Cardiac fibroblast (primary cell): ENCODE measurements around the gene SCARF2.
A peak's percentile ranks its signal among the peaks of the same experiment; 100 is the strongest.

Experiments
- DNase-seq, 2 donors: peaks; one replicate each; pipeline versions ENCODE4 v3.0.0 to v3.0.0-alpha.2; 2010; ENCODE audit warnings: low read depth in 2 of 2
- H3K4me3 ChIP-seq, 2 donors: replicated peaks in 1 of 2; 1 replicate in 1 of 2; 2 replicates in 1 of 2; pipeline ENCODE4 v1.5.1; 2011; ENCODE audit warnings: low read depth in 2 of 2, low read length in 2 of 2, mild to moderate bottlenecking in 2 of 2, moderate library complexity in 1 of 2
- CTCF ChIP-seq: IDR thresholded peaks from one replicate; pipeline ENCODE4 v1.5.1; 2011; ENCODE audit warnings: low read depth, mild to moderate bottlenecking, low read length, inconsistent platforms

Gene SCARF2

DNA sequence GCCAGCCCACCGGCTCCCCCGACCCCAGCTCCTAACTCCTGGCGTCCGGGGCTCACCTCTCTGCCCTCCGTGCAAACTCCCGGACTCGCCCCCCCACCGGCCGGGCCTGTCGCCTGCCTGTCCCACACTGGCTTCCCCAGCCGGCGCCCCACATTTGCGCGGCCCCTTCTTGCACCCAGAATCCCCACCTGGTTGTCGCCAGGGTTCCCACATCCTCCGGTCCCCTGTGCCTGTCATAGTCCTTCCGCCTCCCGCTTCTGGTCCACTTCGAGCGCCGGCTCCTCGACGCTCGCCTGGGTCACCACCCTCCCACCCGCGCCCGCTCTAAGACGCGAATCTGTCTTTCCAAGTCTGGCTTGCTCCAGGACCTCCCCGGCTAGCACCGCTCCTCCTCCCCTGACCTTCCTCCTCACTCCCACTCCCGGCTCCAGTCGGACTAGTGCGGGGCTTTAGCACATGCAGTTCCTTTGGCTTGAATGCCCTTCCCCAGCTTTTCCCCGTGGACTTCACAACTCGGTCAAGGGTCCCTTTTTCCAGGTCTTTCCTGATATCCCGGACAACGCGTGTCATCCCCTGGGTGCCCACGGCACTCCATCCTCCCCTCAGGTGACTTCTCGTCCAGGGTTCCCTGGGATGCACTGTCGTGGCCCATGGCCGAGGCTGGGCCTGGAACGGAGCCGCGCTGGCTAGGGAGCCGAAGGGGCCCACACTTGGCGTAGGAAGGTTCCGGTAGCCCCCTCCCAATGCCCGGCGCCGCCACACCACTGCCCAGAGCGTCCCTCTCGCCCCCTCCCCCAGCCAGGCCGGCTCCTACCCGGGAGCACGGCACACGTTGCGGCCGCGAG is 635 bp downstream of the SCARF2 start:
- peak; percentile 37 to 46 for DNase-seq
- H3K4me3 ChIP-seq: peak overlapping the region; percentile 80 to 96
- no peak for TF ChIP-seq CTCF

DNA sequence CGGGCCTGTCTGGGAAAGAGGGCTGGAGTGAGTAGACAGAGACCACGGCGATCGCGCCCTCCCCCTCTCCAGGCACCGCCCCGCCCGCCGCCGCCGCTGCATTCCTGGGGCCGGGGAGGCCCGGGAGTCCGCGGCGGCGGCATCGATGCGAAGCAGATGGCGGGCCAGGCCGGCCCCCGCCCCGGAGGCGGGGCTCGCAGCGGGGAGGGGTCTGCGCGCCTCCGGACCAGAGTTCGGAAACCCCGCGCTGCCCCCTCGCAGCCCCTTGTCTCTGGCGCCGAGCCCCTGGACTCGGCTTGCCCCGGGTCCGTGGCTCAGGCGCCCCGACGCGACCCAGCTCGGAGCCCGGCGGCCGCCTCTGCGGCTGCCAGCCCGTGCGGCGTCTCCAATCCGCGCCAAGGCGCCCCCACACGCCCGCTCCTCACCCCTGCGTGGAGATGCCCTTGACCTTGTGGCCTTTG is 1.3 kb downstream of the SCARF2 start:
- no peak for TF ChIP-seq CTCF
- peak; percentile 33 to 55 for DNase-seq
- peak overlapping the region; percentile 80 to 96 for H3K4me3 ChIP-seq

- no peak for DNase-seq
- no peak for TF ChIP-seq CTCF
- peak overlapping the region; percentile 80 to 96 for H3K4me3 ChIP-seq
Measured at GRCh38 chr22:20435436-20436306, 2.0 kb downstream of the SCARF2 start.

DNA sequence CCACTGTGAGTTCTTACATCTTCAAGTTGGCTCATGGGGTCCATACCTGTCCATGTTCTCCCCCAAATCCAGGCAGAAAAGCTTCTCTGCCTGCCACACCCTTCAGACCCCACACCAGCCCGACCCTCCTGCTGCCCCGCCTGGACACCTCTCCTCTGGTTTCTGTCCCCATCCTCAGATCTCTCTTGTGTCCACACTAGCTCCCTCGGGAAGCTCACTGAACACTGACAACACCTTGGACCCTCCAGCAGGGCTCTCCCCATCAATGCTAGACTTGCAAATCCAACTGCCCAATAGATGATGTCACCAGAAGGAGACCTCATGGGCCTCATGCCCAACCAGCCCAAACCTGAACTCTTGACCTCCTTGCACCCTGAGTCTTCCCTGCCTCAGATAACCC is 2.9 kb downstream of the SCARF2 start:
- no peak for TF ChIP-seq CTCF
- no peak overlapping the region for H3K4me3 ChIP-seq
- no peak for DNase-seq

DNA sequence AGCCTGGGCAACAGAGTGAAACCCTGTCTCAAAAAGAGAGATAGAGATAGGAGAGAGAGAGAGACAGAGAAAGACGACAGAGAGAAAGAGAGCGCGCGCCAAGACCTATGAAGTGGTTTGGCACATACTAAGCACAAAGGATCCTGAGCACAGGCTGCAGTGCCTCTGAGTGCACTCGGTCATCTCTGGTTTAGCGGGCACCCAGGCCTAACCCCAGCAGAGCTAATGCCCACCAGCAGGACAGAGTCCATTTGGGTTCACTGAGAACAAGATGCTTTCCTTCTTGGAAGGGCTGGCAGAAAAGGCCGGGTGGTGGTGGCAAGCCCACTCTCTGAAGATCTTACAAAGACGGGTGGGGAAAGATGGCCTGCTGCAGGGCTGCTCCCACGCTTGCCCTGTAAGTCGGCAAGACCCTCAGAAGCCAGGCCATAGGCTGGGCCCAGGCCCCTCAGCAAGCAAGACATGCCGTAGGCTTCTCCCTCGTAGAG is 3.3 kb downstream of the SCARF2 start:
- H3K4me3 ChIP-seq: no peak overlapping the region

More for the DNA sequence above, 3.3 kb downstream of the SCARF2 start:
- TF ChIP-seq CTCF: no peak
- no peak for DNase-seq
